ENCODE data around the gene RTF2. TPM values are rescaled to one million over a fixed set of nuclear protein-coding genes. Genes with fewer than 3 reads are reported as not detected.

The RTF2 gene
- total and polyA plus RNA-seq, 2 of the 13 experiments (the other 11 are each of a cell fraction or from before 2014, with no cell fraction given): 81.8 to 142 TPM

- TF ChIP-seq ZNF121 (CRISPR knock-in tag; IDR thresholded peaks at IDR 0.05): no peak
- TF ChIP-seq DNMT1 (CRISPR knock-in tag; IDR thresholded peaks at IDR 0.05): 0 out of 2 replicates have a peak, but pooled peaks have one; percentile 20
- Histone ChIP-seq H3K27ac (ENCODE audit: extremely low read length, insufficient read depth, low read length) (no peak overlapping the region), H3K36me3 (replicated peaks in 1 of 2; ENCODE audit: control insufficient read depth in 1 of 2, insufficient read depth in 2 of 2, low read length in 2 of 2) (no peaks in the 10 kb centered on the region), H3K79me2 (ENCODE audit: insufficient read depth, low read length) (no peaks in the 10 kb centered on the region), H3K9me3 (ENCODE audit: low read length) (no peaks in the 10 kb centered on the region), H3K4me2 (ENCODE audit: low read depth, low read length) (no peak overlapping the region), H3K4me1 (ENCODE audit: insufficient read depth, low read length) (peaks cover 9% of the 10 kb centered on the region), H4K20me1 (ENCODE audit: insufficient read depth, low read length) (no peaks in the 10 kb centered on the region), H3K9ac (ENCODE audit: insufficient read depth, low read depth, low read length) (no peak overlapping the region), H3K4me3 (replicated peaks in 1 of 3; ENCODE audit: insufficient read depth in 1 of 3, low read depth in 2 of 3, low read length in 3 of 3) (no peak overlapping the region), H3K27me3 (ENCODE audit: control insufficient read depth in 1 of 2, insufficient read depth in 2 of 2, low read length in 2 of 2) (peaks cover 0 to 2% of the 10 kb centered on the region in 2 experiments; a peak in 1 of 5 replicates), H2AFZ (ENCODE audit: low read length) (no peak overlapping the region)
- DNase-seq (ENCODE audit: low spot score) (no peak), ATAC-seq (no peak), FAIRE-seq (no peak)
- ChIA-PET POLR2A (no interaction called here), CTCF (ENCODE audit: low intra/inter-chr PET ratio, low total read pairs) (no interaction called here)
- 77% methylated on average over 3 of the region's 3 CpGs for whole genome bisulfite sequencing (ENCODE audit: low lambda C conversion rate)
- intact Hi-C loops (cut with micrococcal nuclease; ENCODE audit: unreplicated experiment): no loop called here
- BruUV-seq (replicated peaks): no TSS peak
- in situ Hi-C loops (cut with HindIII; ENCODE audit: extremely low pct_ligation_motif_present, low pct_unique_long_range_greater_than_20kb): no loop called here
These were observed 23.3 kb upstream of the RTF2 start for GRCh38 chr20:56445130-56445529.

GRCh38 chr20:56445540-56445939 is 22.9 kb upstream of the RTF2 start:
- Histone ChIP-seq H3K36me3 (replicated peaks in 1 of 2; ENCODE audit: control insufficient read depth in 1 of 2, insufficient read depth in 2 of 2, low read length in 2 of 2) (no peaks in the 10 kb centered on the region), H3K4me1 (ENCODE audit: insufficient read depth, low read length) (peaks cover 9% of the 10 kb centered on the region), H4K20me1 (ENCODE audit: insufficient read depth, low read length) (no peaks in the 10 kb centered on the region), H3K27me3 (ENCODE audit: control insufficient read depth in 1 of 2, insufficient read depth in 2 of 2, low read length in 2 of 2) (peaks cover 0 to 2% of the 10 kb centered on the region in 2 experiments; a peak in 1 of 5 replicates), H3K4me3 (replicated peaks in 1 of 3; ENCODE audit: insufficient read depth in 1 of 3, low read depth in 2 of 3, low read length in 3 of 3) (no peak overlapping the region), H3K27ac (ENCODE audit: extremely low read length, insufficient read depth, low read length) (no peak overlapping the region), H3K4me2 (ENCODE audit: low read depth, low read length) (no peak overlapping the region), H3K79me2 (ENCODE audit: insufficient read depth, low read length) (no peaks in the 10 kb centered on the region), H2AFZ (ENCODE audit: low read length) (no peak overlapping the region), H3K9ac (ENCODE audit: insufficient read depth, low read depth, low read length) (no peak overlapping the region), H3K9me3 (ENCODE audit: low read length) (no peaks in the 10 kb centered on the region)
- ChIA-PET CTCF (ENCODE audit: low intra/inter-chr PET ratio, low total read pairs) (no interaction called here), POLR2A (no interaction called here)
- DNase-seq (ENCODE audit: low spot score) (no peak), FAIRE-seq (no peak), ATAC-seq (no peak)
- in situ Hi-C loops (cut with HindIII; ENCODE audit: extremely low pct_ligation_motif_present, low pct_unique_long_range_greater_than_20kb) (no loop called here), intact Hi-C loops (cut with micrococcal nuclease; ENCODE audit: unreplicated experiment) (no loop called here)
- no peak for TF ChIP-seq STAG1 (CRISPR knock-in tag; IDR thresholded peaks at IDR 0.05)
- TF ChIP-seq ZNF451 (CRISPR knock-in tag; IDR thresholded peaks at IDR 0.05): no peak
- TF ChIP-seq, protein P1, sequence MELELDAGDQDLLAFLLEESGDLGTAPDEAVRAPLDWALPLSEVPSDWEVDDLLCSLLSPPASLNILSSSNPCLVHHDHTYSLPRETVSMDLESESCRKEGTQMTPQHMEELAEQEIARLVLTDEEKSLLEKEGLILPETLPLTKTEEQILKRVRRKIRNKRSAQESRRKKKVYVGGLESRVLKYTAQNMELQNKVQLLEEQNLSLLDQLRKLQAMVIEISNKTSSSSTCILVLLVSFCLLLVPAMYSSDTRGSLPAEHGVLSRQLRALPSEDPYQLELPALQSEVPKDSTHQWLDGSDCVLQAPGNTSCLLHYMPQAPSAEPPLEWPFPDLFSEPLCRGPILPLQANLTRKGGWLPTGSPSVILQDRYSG (CRISPR knock-in tag; IDR thresholded peaks at IDR 0.05): no peak
- TF ChIP-seq ZNF768 (CRISPR knock-in tag; IDR thresholded peaks at IDR 0.05): no peak
- TF ChIP-seq, protein P2, sequence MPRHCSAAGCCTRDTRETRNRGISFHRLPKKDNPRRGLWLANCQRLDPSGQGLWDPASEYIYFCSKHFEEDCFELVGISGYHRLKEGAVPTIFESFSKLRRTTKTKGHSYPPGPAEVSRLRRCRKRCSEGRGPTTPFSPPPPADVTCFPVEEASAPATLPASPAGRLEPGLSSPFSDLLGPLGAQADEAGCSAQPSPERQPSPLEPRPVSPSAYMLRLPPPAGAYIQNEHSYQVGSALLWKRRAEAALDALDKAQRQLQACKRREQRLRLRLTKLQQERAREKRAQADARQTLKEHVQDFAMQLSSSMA (CRISPR knock-in tag; IDR thresholded peaks at IDR 0.05): no peak
- TF ChIP-seq THYN1 (CRISPR knock-in tag; IDR thresholded peaks at IDR 0.05; ENCODE audit: borderline replicate concordance, low read depth): no peak
- TF ChIP-seq ZNF878 (CRISPR knock-in tag; IDR thresholded peaks at IDR 0.05): no peak
- TF ChIP-seq SOX5 (CRISPR knock-in tag; IDR thresholded peaks at IDR 0.05; ENCODE audit: borderline replicate concordance): no peak
- no peak for TF ChIP-seq ZNF839 (CRISPR knock-in tag; IDR thresholded peaks at IDR 0.05; ENCODE audit: borderline replicate concordance)
- TF ChIP-seq PCBP2 (optimal IDR thresholded peaks at IDR 0.05; ENCODE audit: low read depth, low read length, poor library complexity, severe bottlenecking): no peak
- 70% methylated on average over 16 of the region's 16 CpGs for WGBS (ENCODE audit: low lambda C conversion rate)
- BruUV-seq (replicated peaks): no TSS peak
